Heart left ventricle (tissue), 13 donors: ENCODE measurements around the gene MSL3B.

ENCODE experiments used
- CTCF ChIP-seq, 12 donors: fragments of 200-600 bp; sonication (generic) in 4 of 12; IDR thresholded peaks; one replicate each; pipeline versions ENCODE4 v1.5.0 to v1.8.0; 2018 to 2022; ENCODE audit warnings: antibody characterized with exemption in 12 of 12, mild to moderate bottlenecking in 5 of 12
- POLR2A ChIP-seq, 2 donors: fragments of 450-650 bp; IDR thresholded peaks; one replicate each; pipeline ENCODE4 v1.6.1; 2017; ENCODE audit warnings: antibody characterized with exemption in 2 of 2, mild to moderate bottlenecking in 2 of 2, moderate library complexity in 2 of 2
- donor health status: ischemic (EF 13 %, LVEDD 7.1; RV severe dilation, severe dysfunction).
- donor health status: DM: no; HTN: yes; CAD: no.
- donor health status: DM: no; HTN: no; CAD: no.
- donor health status: ischemic (EF 25% LVEDD 6.9; RV normal size, moderate dysfunction).
- donor health status: ischemic (EF 25% LVEDD 5.7; RV mildly dilated, moderate dysfunction).
- donor health status: ischemic (EF 35%, LVEDD 5.7; RV mildly dilated, moderate dysfunction).
- donor health status: nonischemic (EF 11% LVEDD 7.7; RV severe dilation, severe dysfunction).
- donor health status: DM: yes; HTN: yes; CAD: no.
- donor health status: PGD.
- donor health status: ischemic (EF 29% LVEDD 5.4; RV normal size, mild dysfunction).
- donor health status: nonischemic (EF 23%, LVEDD 6.1; RV moderate dilation, normal function).

DNA sequence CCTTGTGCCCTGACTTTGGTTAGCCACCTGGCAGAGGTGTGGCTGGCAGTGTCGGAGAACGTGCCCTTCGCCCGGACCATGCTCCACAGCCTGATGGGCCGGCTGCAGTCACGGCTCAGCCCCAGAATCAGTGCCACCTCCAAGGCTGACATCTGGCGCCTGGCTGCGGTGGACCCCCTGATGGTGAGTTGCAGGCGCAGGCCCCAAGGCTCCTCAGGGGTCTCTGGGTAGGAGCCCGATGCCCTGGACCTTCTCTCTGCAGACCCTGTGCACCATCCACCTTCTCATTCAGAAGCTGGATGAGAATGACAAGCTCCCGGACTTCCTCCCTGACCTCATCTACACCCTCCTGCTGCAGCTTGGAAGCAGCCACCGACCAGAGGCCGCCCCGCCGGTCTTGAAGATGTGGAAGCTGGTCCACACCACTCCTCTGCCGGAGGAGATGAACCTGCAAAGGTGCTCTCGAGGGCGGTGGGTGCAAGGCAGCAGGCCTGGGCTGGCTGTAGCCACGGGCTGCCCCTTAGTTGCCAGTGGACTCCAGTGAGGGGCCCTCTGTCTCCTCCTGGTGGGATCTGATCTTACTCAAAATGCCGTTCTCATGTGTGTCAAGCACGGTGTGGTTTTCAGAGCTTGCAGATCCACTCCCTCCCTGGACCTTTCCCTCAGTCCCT lies 46.0 kb downstream of the MSL3B start:
- TF ChIP-seq CTCF (IDR thresholded peaks at IDR 0.05) (no peak), POLR2A (IDR thresholded peaks at IDR 0.05) (no peak)
